NCI-H2227 (cell line): Measurements from ENCODE around the gene OR13A1.
"Not testable (repeated sequence)": the region's sequence is repeated elsewhere in the genome, so short reads cannot be mapped to it uniquely, and the experiment has no call there.

Source experiments
- DNase-seq: peaks from one replicate; lab custom pipeline; 2025; ENCODE audit not compliant: unreplicated experiment; lab: John Stamatoyannopoulos, UW

Gene OR13A1

GRCh38 chr10:45282061-45282460, 33.3 kb downstream of the OR13A1 start:
- DNase-seq, result no peak

DNA sequence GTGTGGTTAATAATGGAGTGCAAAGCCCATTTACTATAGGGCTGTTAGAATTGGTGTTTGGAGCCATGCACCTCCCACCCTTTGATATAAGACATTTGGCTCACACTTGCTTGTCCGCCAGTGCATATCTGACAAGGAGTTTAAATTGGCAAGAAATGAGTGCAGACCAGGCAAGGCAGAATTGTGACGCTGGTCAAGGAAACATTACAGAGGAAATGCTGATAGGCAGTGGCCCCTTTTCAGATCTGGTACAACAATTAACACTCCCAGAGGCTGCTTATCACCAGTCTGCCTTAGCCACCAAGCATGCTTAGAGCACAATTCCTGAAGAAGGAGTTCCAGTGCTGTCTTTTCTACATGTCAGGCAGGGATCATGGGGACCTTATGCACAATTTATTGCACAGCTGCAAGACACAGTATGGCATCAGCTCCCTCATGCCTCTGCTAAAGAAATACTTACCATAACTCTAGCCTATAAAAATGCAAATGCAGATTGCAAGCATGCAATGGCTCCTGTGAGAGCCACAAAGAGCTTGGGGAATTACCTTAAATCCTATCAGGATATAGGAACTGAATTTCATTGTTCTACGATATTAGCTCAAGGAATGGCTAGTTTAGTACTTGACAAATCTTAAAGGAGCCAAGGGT, 35.2 kb downstream of the OR13A1 start:
- no peak for DNase-seq

DNA sequence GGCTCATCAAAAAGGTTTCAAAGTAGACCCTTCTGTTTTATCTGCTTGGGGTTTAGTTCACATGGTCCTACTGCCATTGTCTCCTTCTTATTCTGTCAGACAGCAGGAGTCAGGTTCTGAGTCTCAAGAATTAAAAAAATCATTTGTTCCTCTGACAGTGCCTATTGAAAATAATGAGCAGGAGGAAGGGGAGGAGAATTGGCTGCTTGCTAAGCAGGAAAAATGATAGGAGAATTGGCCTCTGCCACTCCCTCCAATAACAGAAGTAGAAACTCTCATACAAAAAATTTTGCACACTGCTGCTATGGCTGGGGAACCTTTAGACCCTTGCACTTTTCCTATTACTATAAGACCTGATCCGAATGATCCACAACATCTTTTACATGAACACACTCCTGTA, 35.7 kb downstream of the OR13A1 start:
- DNase-seq, result no peak

DNA sequence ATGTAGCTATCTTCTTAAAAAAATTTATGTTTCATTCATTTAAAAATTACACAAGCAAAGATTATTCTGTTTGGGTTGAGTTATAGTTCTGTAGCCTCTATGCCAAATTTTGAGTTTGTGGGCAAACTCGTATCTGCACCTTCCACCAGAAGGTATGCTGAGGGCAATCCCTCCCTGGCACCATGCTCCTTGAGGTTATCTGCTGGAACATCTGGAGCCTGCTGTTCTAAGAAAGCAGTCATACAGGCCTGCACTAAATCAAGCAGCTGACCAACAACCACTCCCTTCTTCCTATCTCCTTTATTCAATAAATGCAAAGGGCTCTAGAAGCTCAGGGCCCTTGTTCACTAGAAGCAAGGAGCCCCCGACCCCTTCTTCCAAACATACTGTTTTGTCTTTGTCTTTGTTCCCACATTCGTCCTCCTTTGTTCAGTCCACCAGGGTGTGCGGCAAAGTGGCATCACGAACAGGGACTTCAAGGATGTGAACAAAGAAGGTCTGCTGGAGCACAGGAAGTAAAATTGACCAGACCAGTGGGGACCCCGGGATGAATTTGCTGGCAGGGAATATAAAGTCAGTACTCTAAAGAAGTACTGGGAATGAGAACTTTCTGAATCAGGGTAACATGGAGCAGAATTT, 36.4 kb downstream of the OR13A1 start:
- DNase-seq, result no peak

DNA sequence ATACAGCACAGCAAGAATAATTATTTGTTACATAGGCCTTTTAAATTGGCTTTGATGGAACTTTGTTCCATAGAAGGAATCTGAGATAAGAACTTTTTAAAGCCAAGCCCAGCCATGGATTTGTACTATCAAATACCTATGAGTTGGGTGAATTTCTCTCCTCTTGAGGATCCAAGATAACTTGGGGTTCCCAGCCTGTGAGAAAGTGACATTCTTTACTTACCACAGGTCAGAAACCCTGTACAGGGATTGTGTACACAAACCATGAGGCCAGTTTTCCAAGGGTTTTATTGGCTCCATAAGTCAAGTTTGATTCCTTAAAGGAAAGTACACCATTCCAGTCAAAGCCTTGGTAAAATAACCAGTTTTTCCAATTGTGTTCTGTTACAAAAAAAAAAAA, 39.3 kb downstream of the OR13A1 start:
- DNase-seq, result not testable (repeated sequence)

DNA sequence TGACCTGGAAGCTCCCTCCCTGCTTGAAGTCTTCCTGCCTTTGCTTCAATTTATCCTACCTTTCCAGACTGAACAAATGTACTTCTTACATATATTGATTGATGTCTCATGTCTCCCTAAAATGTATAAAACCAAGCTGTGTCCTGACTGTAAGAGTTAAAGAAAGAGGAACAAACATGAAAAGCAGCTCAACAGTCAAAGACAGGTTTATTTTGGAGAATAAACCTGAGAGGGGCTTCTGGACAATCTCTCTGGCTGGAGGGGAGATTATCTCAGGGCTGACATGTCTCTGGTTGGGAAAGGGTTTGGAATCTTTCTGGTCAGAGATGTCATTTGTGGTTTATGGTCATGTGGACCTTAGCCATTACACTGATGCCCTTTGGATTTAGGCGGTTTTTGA, 41.0 kb downstream of the OR13A1 start:
- no peak for DNase-seq

- peak; percentile 25 for DNase-seq
Observed at GRCh38 chr10:45267777-45268176, 47.6 kb downstream of the OR13A1 start.

DNA sequence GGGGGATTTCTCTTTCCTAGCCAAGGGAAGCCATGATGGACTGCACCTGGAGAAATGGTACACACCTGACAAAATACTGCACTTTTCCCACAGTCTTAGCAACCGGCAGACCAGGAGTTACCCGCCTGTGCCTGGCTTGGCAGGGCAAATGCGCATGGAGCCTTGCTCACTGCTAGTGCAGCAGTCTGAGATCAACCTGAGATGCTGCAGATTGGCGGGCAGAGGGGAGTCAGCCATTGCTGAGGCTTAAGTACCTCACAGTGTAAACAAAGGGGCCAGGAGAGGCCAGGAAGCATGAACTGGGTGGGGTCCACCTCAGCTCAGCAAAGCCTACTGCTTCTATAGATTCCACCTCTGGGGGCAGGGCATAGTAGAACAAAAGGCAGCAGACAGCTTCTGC, 49.4 kb downstream of the OR13A1 start:
- no peak for DNase-seq

DNA sequence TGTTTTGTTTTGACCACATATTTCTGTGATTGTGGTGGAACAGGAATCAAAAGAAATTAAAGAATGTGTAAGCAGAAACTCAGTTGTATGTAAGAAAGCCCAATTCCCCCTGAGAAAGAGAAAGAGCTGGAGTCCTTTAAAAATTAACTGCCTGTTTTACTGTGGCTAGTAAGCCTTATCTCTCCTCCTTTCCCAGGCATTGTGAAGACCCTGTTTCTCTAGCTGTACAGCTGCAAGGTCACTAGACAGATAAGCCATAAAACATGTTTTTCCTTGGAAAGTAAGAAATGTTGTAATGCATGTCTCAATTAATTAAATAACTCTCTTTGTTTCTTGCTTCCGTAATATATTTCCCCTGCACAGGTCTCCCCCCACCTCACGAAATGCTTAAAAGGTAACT, 53.5 kb downstream of the OR13A1 start:
- no peak for DNase-seq

DNA sequence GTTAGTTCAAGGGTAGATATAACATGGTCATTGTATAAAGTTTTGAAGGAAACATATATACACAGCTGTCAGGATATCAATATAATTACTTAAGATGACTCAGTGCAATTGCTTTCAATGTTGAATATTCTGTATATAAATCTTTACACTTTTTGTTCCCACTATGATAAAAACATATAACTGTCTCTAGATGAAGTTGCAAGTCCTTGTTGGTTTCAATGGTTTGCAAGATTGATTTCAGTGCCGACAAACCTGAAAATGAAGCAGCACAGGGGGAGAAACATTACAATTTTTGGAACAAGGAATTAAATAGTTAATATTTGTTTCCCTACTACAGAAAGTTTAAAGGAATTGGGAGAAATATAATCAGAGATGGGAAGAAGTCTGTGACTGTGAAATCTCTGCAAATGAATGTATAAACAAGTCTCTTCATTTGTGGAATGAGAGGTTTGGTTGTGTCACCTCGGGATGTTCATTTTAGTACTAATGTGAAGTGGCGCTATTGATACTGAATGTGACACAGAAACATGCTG, 54.1 kb downstream of the OR13A1 start:
- no peak for DNase-seq

GRCh38 chr10:45260635-45261034, 54.8 kb downstream of the OR13A1 start:
- DNase-seq, result not testable (repeated sequence)

- not testable (repeated sequence) for DNase-seq
Observed at GRCh38 chr10:45259786-45260495, 55.5 kb downstream of the OR13A1 start.

DNA sequence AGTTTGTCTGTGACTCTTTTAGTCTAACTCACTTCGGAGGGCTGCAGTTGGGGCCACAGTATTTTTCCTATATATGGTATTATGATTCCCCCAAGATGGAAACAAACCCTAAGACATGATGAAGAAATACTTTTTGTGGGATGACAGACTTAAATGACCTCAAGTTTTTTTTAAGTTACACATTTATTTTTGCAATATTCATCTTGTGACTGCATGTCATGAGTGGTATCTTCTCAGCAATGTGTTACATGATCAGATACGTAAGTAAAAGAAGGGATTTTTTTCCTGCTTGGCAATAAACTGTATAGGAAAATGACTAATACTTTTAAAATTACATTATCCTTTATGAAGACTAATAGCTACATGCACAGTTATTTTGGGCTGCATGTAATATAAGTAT, 57.8 kb downstream of the OR13A1 start:
- no peak for DNase-seq

DNA sequence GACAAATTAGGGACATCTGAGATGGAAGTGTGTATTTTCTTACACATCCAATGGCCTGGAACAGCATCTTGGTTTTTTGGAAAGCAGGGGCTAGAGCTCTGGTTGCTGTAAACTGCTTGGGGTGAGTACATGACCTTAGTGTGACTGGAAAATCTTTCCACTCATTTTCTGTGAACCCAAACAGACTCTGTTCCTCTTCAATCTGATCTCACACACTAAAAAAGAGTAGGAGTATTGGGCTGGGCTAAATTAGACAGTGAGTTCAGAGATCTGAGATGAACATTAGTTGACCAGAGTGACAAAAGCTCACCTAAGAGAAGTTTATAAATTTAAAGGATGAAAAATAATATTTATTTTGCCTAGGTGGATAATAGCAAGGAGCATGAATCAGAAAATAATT, 59.2 kb downstream of the OR13A1 start:
- DNase-seq, result no peak

- no peak for DNase-seq
Observed at GRCh38 chr10:45255706-45256105, 59.7 kb downstream of the OR13A1 start.

DNA sequence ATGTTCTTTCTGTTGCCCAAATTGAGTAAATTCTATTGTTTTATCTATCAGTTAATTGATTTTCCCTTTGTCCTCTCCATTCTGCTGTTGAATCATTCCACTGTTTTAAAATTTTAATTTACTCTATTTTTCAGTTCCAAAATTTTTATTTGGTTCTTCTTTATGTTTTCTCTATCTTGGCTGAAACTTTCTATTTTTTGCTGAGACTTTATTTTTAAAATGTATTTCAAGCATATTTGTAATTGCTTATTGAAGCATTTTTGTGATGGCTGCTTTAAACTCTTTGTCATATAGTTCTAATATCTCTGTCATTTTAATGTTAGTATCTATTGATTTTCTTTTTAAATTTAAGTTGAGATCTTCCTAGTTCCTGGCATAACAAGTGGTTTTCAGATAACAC, 60.5 kb downstream of the OR13A1 start:
- DNase-seq, result no peak

DNA sequence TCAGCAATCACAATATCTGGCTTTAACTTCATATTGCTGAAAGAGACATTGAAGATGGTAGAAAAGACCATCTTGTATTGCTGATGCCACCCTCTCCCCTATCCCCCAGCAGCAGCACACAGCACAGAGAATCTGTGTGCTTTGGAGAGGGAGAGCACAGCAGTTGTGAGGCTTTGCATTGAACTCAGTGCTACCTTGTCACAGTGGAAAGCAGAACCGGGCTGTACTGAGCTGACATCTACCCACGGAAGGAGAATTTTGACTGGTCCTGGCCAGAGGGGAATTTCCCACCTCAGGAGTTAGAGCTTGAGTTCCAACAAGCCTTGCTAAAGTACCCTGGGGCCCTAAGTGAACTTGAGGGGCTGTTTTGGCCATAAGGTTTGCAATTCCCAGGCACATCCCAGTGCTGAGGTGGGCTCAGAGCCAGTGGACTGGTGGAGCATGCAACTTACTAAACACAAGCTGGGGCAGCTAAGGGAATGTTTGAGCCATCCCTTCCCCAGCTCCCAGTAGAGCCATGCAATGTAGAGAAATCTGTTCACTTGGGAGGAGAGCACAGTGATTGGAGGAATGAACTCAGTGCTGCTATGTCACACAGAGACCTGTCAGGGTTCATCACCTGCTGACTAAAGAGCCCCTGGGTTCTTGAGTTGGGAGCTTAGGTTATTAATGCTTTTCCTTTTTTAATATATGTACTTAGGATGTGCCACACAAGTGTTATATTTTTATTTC, 62.1 kb downstream of the OR13A1 start:
- DNase-seq, result no peak
